Vagina (tissue), 2 donors: ENCODE results near the gene TRAF6. TPM values are rescaled to one million over a fixed set of nuclear protein-coding genes. Genes with fewer than 3 reads are reported as not detected.

Experiments
- DNase-seq, 2 donors: peaks; one replicate each; pipeline ENCODE4 v3.0.0-alpha.2; 2017; ENCODE audit errors: extremely low spot score in 2 of 2
- H3K27ac ChIP-seq: fragments of 200-600 bp; sonication (generic); one replicate; pipeline ENCODE4 v1.5.1; 2019
- H3K27me3 ChIP-seq: fragments of 200-600 bp; sonication (generic); one replicate; pipeline ENCODE4 v1.5.1; 2019
- H3K36me3 ChIP-seq, 2 donors: fragments of 200-600 bp; sonication (generic); one replicate each; pipeline ENCODE4 v1.5.1; 2017 to 2019
- H3K4me1 ChIP-seq: fragments of 200-600 bp; sonication (generic); one replicate; pipeline ENCODE4 v1.5.1; 2019
- H3K4me3 ChIP-seq, 2 donors: fragments of 200-600 bp; sonication (generic); 1 replicate in 1 of 2; 2 replicates in 1 of 2; pipeline ENCODE4 v1.5.1; 2016 to 2019
- H3K9me3 ChIP-seq: fragments of 200-600 bp; sonication (generic); one replicate; pipeline ENCODE4 v1.5.1; 2019
- CTCF ChIP-seq, 3 experiments: fragments of 450-650 bp in 2 of 3; fragments of 200-600 bp in 1 of 3; sonication (generic) in 1 of 3; IDR thresholded peaks; one replicate each; pipeline ENCODE4 v1.5.1; 2017 to 2019; ENCODE audit warnings: antibody characterized with exemption in 3 of 3, mild to moderate bottlenecking in 2 of 3, moderate library complexity in 2 of 3
- POLR2A ChIP-seq, 2 donors: fragments of 450-650 bp; IDR thresholded peaks; one replicate each; pipeline ENCODE4 v1.6.1; 2017; ENCODE audit warnings: antibody characterized with exemption in 2 of 2, mild to moderate bottlenecking in 2 of 2, moderate library complexity in 2 of 2
- POLR2AphosphoS5 ChIP-seq, 2 donors: sonication (generic); formaldehyde crosslinking; IDR thresholded peaks; one replicate each; pipeline ENCODE4 v1.9.0; 2017; ENCODE audit warnings: antibody characterized with exemption in 2 of 2, mild to moderate bottlenecking in 2 of 2, low read depth in 1 of 2; ENCODE audit not compliant: insufficient read depth in 1 of 2
- intact Hi-C: fragments of 100-400 bp; cut with DNase I; formaldehyde crosslinking; loops from one replicate; pipeline ENCODE4 v1.15.1; 2023
- total RNA-seq: library from RNA; depleted of rRNA; stranded (reverse); fragments of >200 nt; gene quantifications from one replicate; pipeline ENCODE4 v1.2.3, GENCODE V29; 2016

TRAF6 gene
- total RNA-seq, 1 donor from 2014 or later: 10.6 TPM

- DNase-seq: no peak
- Histone ChIP-seq H3K4me3 (no peak overlapping the region), H3K27ac (no peak overlapping the region), H3K9me3 (no peaks in the 10 kb centered on the region), H3K27me3 (no peaks in the 10 kb centered on the region), H3K4me1 (no peaks in the 10 kb centered on the region), H3K36me3 (no peaks in the 10 kb centered on the region)
- intact Hi-C loops: no loop called here
- TF ChIP-seq POLR2A (IDR thresholded peaks at IDR 0.05) (no peak), CTCF (IDR thresholded peaks at IDR 0.05) (no peak), POLR2AphosphoS5 (IDR thresholded peaks at IDR 0.05; ENCODE audit: insufficient read depth in 1 of 2, low read depth in 1 of 2) (no peak)
Observed at GRCh38 chr11:36540998-36541397, 30.9 kb upstream of the TRAF6 start.

DNA sequence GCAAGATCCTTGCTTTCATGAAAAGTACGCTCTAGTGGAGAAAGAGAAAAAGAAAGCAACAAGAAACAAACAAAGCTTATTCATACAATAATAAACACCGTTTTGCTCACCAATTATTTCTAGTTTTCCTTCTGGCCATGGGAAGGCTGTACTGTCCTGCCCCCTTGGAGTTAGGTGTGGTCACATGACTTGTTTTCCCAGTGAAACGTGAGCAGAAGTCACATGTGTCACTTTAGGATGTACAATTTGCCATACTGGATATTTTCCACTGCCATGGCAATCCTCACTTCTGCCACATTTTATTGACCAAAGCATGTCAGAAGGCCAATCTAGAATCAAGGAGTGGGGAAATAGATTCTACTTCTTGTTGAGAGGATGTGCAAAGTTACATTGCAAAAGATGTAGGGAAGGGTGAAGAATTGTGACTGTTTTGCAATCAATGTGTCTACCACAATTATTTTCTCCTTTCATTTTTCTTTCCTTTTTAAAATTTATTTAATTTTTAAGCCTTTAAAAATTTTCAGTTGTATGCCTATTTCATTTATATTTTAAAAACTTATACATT lies 24.3 kb upstream of the TRAF6 start:
- H3K36me3 ChIP-seq: no peaks in the 10 kb centered on the region
- intact Hi-C loops: no loop called here
- no peaks in the 10 kb centered on the region for H3K27me3 ChIP-seq
- H3K4me3 ChIP-seq: no peak overlapping the region
- no peak overlapping the region for H3K27ac ChIP-seq
- H3K4me1 ChIP-seq: no peaks in the 10 kb centered on the region
- TF ChIP-seq CTCF (IDR thresholded peaks at IDR 0.05) (no peak), POLR2AphosphoS5 (IDR thresholded peaks at IDR 0.05; ENCODE audit: insufficient read depth in 1 of 2, low read depth in 1 of 2) (no peak), POLR2A (IDR thresholded peaks at IDR 0.05) (no peak)
- no peaks in the 10 kb centered on the region for H3K9me3 ChIP-seq
- no peak for DNase-seq

- no peaks in the 10 kb centered on the region for H3K9me3 ChIP-seq
- H3K4me1 ChIP-seq: no peaks in the 10 kb centered on the region
- TF ChIP-seq POLR2A (IDR thresholded peaks at IDR 0.05): no peak
- TF ChIP-seq CTCF (IDR thresholded peaks at IDR 0.05): no peak
- TF ChIP-seq POLR2AphosphoS5 (IDR thresholded peaks at IDR 0.05; ENCODE audit: insufficient read depth in 1 of 2, low read depth in 1 of 2): no peak
- intact Hi-C loops: no loop called here
- DNase-seq: no peak
- H3K4me3 ChIP-seq: no peak overlapping the region
- H3K27ac ChIP-seq: no peak overlapping the region
- H3K27me3 ChIP-seq: no peaks in the 10 kb centered on the region
- H3K36me3 ChIP-seq: no peaks in the 10 kb centered on the region
Observed at GRCh38 chr11:36532941-36533601, 23.0 kb upstream of the TRAF6 start.

- DNase-seq: no peak
- no peaks in the 10 kb centered on the region for H3K36me3 ChIP-seq
- H3K27me3 ChIP-seq: no peaks in the 10 kb centered on the region
- H3K9me3 ChIP-seq: no peaks in the 10 kb centered on the region
- H3K4me3 ChIP-seq: no peak overlapping the region
- TF ChIP-seq POLR2AphosphoS5 (IDR thresholded peaks at IDR 0.05; ENCODE audit: insufficient read depth in 1 of 2, low read depth in 1 of 2): no peak
- intact Hi-C loops: no loop called here
- H3K4me1 ChIP-seq: no peaks in the 10 kb centered on the region
- H3K27ac ChIP-seq: no peak overlapping the region
Observed at GRCh38 chr11:36530840-36531239, 20.8 kb upstream of the TRAF6 start.

- intact Hi-C loops: no loop called here
- H3K27me3 ChIP-seq: no peaks in the 10 kb centered on the region
- no peak overlapping the region for H3K27ac ChIP-seq
- TF ChIP-seq POLR2AphosphoS5 (IDR thresholded peaks at IDR 0.05; ENCODE audit: insufficient read depth in 1 of 2, low read depth in 1 of 2) (no peak), POLR2A (IDR thresholded peaks at IDR 0.05) (no peak), CTCF (IDR thresholded peaks at IDR 0.05) (no peak)
- H3K4me3 ChIP-seq: no peak overlapping the region
- no peaks in the 10 kb centered on the region for H3K36me3 ChIP-seq
- H3K9me3 ChIP-seq: no peaks in the 10 kb centered on the region
- H3K4me1 ChIP-seq: peaks cover 6% of the 10 kb centered on the region
- DNase-seq: no peak
Observed at GRCh38 chr11:36513965-36514364, 3.9 kb upstream of the TRAF6 start.
